ENCODE measurements around the gene CENPL. TPM values are rescaled to one million over a fixed set of nuclear protein-coding genes. Genes with fewer than 3 reads are reported as not detected.
A peak's percentile ranks its signal among the peaks of the same experiment; 100 is the strongest.

CENPL gene
- total and polyA plus RNA-seq, 9 of the 15 experiments (the other 6 are each of a cell fraction or from before 2014, with no cell fraction given), result 33.0 to 52.7 (median 39.7) TPM

DNA sequence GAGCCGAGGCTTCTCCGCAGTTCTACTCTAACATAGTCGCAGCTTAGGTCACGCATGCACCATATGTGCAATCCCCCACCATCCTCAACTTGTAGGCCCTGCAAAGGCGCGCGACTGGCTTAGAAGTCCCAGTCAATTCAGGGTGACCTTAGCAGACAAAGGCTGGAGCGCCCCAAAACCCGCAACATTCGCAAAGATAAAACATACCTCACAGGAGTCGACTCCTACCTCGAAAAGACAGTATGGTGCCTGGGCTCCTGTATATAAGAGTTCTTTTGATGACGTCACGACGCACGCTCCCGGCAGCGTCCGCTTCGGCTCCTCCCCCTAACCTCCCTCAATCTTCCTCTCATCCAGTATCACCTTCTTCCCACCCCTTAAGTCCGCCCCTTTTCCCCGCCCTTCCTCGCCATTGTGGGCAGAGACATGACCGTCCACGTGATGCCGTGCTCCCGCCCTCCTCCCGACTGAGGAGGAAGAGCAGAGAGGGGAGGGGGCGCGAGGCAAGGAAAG lies 43.1 kb upstream of the CENPL start, which contains the start of gene GAS5 (continued):
- TF ChIP-seq ZBTB11 (CRISPR knock-in tag; IDR thresholded peaks at IDR 0.05) (no peak), RBM39 (optimal IDR thresholded peaks at IDR 0.05; ENCODE audit: low read depth, low read length) (peak; percentile 98), ASH1L (IDR thresholded peaks at IDR 0.05; ENCODE audit: borderline replicate concordance, low read depth, partially characterized antibody) (no peak), SMARCB1 (IDR thresholded peaks at IDR 0.05; ENCODE audit: insufficient read length, low read depth) (no peak), ZNF717 (CRISPR knock-in tag; IDR thresholded peaks at IDR 0.05) (no peak), ZC3H4 (CRISPR knock-in tag; IDR thresholded peaks at IDR 0.05; ENCODE audit: borderline replicate concordance) (no peak), AFF1 (IDR thresholded peaks at IDR 0.05; ENCODE audit: low read depth in 1 of 2, partially characterized antibody in 2 of 2) (peak; percentile 79 to 88), OTX1 (CRISPR knock-in tag; IDR thresholded peaks at IDR 0.05) (no peak; the same call in 1 of the 2 replicates), CSDE1 (IDR thresholded peaks at IDR 0.05) (peak in 1 of 2 experiments; percentile 90; a peak in 2 of 4 replicates), ZC3H11A (IDR thresholded peaks at IDR 0.05; ENCODE audit: low read depth, low read length) (no peak), CREB3L1 (IDR thresholded peaks at IDR 0.05; ENCODE audit: borderline replicate concordance, low read depth) (peak; percentile 51; the same call in 1 of the 2 replicates), SUPT5H (IDR thresholded peaks at IDR 0.05) (peak; percentile 100), ERF (CRISPR knock-in tag; IDR thresholded peaks at IDR 0.05) (peak; percentile 93), HMGXB4 (CRISPR knock-in tag; IDR thresholded peaks at IDR 0.05) (peak; percentile 68), RBM22 (IDR thresholded peaks at IDR 0.05; ENCODE audit: low read depth, low read length, poor library complexity, severe bottlenecking) (no peak)
- TF ChIP-seq, protein P1, sequence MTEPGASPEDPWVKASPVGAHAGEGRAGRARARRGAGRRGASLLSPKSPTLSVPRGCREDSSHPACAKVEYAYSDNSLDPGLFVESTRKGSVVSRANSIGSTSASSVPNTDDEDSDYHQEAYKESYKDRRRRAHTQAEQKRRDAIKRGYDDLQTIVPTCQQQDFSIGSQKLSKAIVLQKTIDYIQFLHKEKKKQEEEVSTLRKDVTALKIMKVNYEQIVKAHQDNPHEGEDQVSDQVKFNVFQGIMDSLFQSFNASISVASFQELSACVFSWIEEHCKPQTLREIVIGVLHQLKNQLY (CRISPR knock-in tag; conservative IDR thresholded peaks at IDR 0.05), result peak; percentile 83 to 85; a peak in 1 of 4 replicates
